ENCODE data around the gene QRSL1. TPM values are rescaled to one million over a fixed set of nuclear protein-coding genes. Genes with fewer than 3 reads are reported as not detected.

QRSL1 gene
- total RNA-seq, 1 experiment from 2014 or later = 13.4 TPM

DNA sequence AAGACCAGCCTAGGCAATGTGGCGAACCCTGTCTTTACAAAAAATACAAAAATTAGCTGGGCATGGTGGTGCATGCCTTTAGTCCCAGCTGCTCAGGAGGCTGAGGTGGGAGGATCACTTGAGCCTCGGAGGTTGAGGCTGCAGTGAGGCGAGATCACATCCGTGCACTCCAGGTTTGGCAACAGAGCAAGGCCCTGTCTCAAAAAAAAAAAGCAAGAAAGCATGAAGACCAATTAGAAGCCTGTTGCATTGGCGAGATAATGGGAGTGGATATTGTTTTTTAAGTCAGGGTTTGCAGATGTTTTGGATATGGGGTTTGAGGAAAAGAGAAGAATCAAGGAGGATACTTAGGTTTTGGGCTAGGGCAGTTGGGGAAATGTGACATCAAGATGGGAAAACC lies 5.2 kb downstream of the QRSL1 start:
- Histone ChIP-seq H3K4me1 (replicated peaks; ENCODE audit: insufficient read depth) (peaks cover 5% of the 10 kb centered on the region; the same call in 1 of the 2 replicates), H3K4me2 (no peak overlapping the region), H3K27ac (no peak overlapping the region), H2AFZ (no peak overlapping the region), H3K9me3 (ENCODE audit: insufficient read depth, low read depth) (no peaks in the 10 kb centered on the region), H3K79me2 (ENCODE audit: low read depth) (peaks cover 77% of the 10 kb centered on the region), H3F3A (ENCODE audit: insufficient read depth, low read depth) (no peaks in the 10 kb centered on the region), H3K27me3 (ENCODE audit: insufficient read depth, low read depth) (no peaks in the 10 kb centered on the region), H4K20me1 (ENCODE audit: insufficient read depth) (peaks cover 3% of the 10 kb centered on the region; the same call in 1 of the 2 replicates), H3K9me2 (ENCODE audit: insufficient read depth) (no peaks in the 10 kb centered on the region), H3K36me3 (ENCODE audit: low read depth) (no peaks in the 10 kb centered on the region), H3K4me3 (no peak overlapping the region)
- intact Hi-C loops (cut with micrococcal nuclease; ENCODE audit: unreplicated experiment) = no loop called here
- ChIA-PET POLR2A (ENCODE audit: unreplicated experiment) (no interaction called here), CTCF (no interaction called here)
- no peak for TF ChIP-seq EZH2 (IDR thresholded peaks at IDR 0.05; ENCODE audit: low read depth)
- TF ChIP-seq, protein P1, sequence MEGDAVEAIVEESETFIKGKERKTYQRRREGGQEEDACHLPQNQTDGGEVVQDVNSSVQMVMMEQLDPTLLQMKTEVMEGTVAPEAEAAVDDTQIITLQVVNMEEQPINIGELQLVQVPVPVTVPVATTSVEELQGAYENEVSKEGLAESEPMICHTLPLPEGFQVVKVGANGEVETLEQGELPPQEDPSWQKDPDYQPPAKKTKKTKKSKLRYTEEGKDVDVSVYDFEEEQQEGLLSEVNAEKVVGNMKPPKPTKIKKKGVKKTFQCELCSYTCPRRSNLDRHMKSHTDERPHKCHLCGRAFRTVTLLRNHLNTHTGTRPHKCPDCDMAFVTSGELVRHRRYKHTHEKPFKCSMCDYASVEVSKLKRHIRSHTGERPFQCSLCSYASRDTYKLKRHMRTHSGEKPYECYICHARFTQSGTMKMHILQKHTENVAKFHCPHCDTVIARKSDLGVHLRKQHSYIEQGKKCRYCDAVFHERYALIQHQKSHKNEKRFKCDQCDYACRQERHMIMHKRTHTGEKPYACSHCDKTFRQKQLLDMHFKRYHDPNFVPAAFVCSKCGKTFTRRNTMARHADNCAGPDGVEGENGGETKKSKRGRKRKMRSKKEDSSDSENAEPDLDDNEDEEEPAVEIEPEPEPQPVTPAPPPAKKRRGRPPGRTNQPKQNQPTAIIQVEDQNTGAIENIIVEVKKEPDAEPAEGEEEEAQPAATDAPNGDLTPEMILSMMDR (conservative IDR thresholded peaks at IDR 0.05) = no peak
- BruUV-seq (replicated peaks) = no TSS peak
- DNase-seq = no peak

DNA sequence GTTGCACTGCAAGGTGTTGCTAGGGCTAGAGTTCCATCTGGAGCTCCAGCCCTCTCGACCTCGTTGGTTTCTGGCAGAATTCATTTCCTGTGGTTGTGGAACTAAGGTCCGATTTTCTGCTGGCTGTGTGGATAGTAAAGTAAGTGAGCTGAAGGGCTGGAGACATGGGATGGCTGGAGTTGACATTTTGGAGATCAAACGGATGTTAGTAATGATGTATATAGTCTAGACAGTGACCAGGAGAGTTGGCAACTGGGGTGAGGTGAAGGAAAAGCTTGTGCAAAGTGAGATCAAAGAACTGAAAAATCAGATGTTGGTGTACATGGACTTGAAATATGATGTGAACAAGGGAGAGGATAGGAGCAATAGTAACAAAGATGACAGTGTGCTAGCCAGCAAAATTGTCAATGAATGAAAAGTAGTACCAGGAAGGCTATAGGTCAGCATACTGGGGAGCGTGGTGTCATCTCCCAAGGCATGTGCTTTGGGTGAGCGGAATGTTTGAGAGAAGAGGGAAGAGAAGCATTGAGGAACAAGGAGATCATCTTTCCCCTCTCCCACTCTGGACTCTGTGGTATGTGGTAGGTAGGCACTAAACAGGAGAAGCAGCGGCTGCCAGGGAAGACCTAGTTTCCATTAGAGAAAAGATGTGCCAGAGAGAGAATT lies 7.8 kb downstream of the QRSL1 start:
- Histone ChIP-seq H3K27ac (no peak overlapping the region), H3K9me3 (ENCODE audit: insufficient read depth, low read depth) (no peaks in the 10 kb centered on the region), H3K4me3 (no peak overlapping the region), H3K27me3 (ENCODE audit: insufficient read depth, low read depth) (no peaks in the 10 kb centered on the region), H3K4me2 (no peak overlapping the region), H4K20me1 (ENCODE audit: insufficient read depth) (peaks cover 3% of the 10 kb centered on the region; the same call in 1 of the 2 replicates), H3K9me2 (ENCODE audit: insufficient read depth) (no peaks in the 10 kb centered on the region), H3K4me1 (replicated peaks; ENCODE audit: insufficient read depth) (no peaks in the 10 kb centered on the region), H2AFZ (no peak overlapping the region), H3F3A (ENCODE audit: insufficient read depth, low read depth) (no peaks in the 10 kb centered on the region), H3K79me2 (ENCODE audit: low read depth) (peaks cover 56% of the 10 kb centered on the region), H3K36me3 (ENCODE audit: low read depth) (peaks cover 11% of the 10 kb centered on the region; the same call in 1 of the 2 replicates)
- intact Hi-C loops (cut with micrococcal nuclease; ENCODE audit: unreplicated experiment) = no loop called here
- BruUV-seq (replicated peaks) = no TSS peak
- no peak for DNase-seq
- ChIA-PET POLR2A (ENCODE audit: unreplicated experiment) (no interaction called here), CTCF (no interaction called here)
- TF ChIP-seq, protein P1 (conservative IDR thresholded peaks at IDR 0.05) = no peak
- TF ChIP-seq EZH2 (IDR thresholded peaks at IDR 0.05; ENCODE audit: low read depth) = no peak

DNA sequence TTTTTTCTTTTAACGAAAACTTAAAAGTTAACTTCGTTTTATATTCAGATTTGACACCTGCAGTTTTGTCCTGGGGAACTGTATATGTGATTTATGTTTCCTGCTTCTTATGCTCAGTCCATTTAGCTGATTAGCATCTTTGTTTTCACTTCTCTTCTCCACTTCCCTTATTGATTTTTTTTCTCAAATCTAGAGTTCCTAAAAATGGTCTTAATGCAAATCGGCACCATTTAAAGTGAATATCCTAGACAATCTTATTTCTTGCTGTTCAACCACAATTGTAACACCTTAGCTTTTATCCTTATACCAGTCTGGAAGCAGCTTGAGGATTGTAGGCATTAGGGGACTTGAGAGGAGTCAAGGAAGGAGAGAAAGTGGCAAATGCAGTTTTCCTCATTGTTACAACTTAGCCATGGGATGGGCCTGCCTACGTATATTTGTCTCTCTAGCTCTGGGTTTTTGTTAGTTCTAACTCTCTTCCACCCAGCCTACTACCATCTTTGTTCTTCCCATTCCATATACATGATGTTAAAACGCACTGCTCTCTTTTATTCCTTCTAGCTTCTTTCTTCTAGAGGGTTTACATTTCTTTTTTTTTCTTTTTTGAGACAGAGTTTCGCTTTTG lies 8.5 kb downstream of the QRSL1 start:
- Histone ChIP-seq H3K9me2 (ENCODE audit: insufficient read depth) (no peaks in the 10 kb centered on the region), H3K79me2 (ENCODE audit: low read depth) (peaks cover 50% of the 10 kb centered on the region), H4K20me1 (ENCODE audit: insufficient read depth) (no peaks in the 10 kb centered on the region), H3K27ac (no peak overlapping the region), H2AFZ (no peak overlapping the region), H3F3A (ENCODE audit: insufficient read depth, low read depth) (no peaks in the 10 kb centered on the region), H3K27me3 (ENCODE audit: insufficient read depth, low read depth) (no peaks in the 10 kb centered on the region), H3K4me1 (replicated peaks; ENCODE audit: insufficient read depth) (no peaks in the 10 kb centered on the region), H3K4me2 (no peak overlapping the region), H3K9me3 (ENCODE audit: insufficient read depth, low read depth) (no peaks in the 10 kb centered on the region), H3K36me3 (ENCODE audit: low read depth) (peaks cover 17% of the 10 kb centered on the region; the same call in 1 of the 2 replicates), H3K4me3 (no peak overlapping the region)
- ChIA-PET CTCF (interaction anchor here (0.6 kb wide), 1 partner anchor 186 kb away, joined by 6 read pairs; no protein-coding TSS in a partner anchor), POLR2A (ENCODE audit: unreplicated experiment) (no interaction called here)
- no peak for TF ChIP-seq EZH2 (IDR thresholded peaks at IDR 0.05; ENCODE audit: low read depth)
- TF ChIP-seq, protein P1 (conservative IDR thresholded peaks at IDR 0.05) = no peak
- no TSS peak for BruUV-seq (replicated peaks)
- intact Hi-C loops (cut with micrococcal nuclease; ENCODE audit: unreplicated experiment) = no loop called here
- DNase-seq = no peak

All from PC-9 (cell line).